Osteoblast (primary cell): ENCODE results near the gene FAM149A. TPM values are rescaled to one million over a fixed set of nuclear protein-coding genes. Genes with fewer than 3 reads are reported as not detected.

ENCODE experiments used
- DNase-seq: peaks from one replicate; pipeline ENCODE4 v3.0.0; 2011; ENCODE audit warnings: low spot score, mixed read lengths; ENCODE audit not compliant: insufficient read length; ENCODE audit errors: missing footprints
- H2AFZ ChIP-seq: 2 replicates; pipeline ENCODE4 v1.6.0; 2011; ENCODE audit warnings: mild to moderate bottlenecking, low read length
- H3K27ac ChIP-seq: 2 replicates; pipeline ENCODE4 v1.5.1; 2011; ENCODE audit warnings: mild to moderate bottlenecking, low read depth, low read length, moderate library complexity
- H3K27me3 ChIP-seq: 2 replicates; pipeline ENCODE4 v1.6.0; 2012; ENCODE audit warnings: mild to moderate bottlenecking, control low read depth, inconsistent platforms, low read length, moderate library complexity; ENCODE audit not compliant: insufficient read depth
- H3K36me3 ChIP-seq: 2 replicates; pipeline ENCODE4 v1.5.1; 2011; ENCODE audit warnings: mild to moderate bottlenecking, low read length, control low read depth, moderate library complexity; ENCODE audit not compliant: insufficient read depth
- H3K4me1 ChIP-seq: 2 replicates; pipeline ENCODE4 v1.5.1; 2011; ENCODE audit warnings: mild to moderate bottlenecking, low read length, control low read depth, moderate library complexity; ENCODE audit not compliant: insufficient read depth
- H3K4me2 ChIP-seq: 2 replicates; pipeline ENCODE4 v1.6.0; 2011; ENCODE audit warnings: mild to moderate bottlenecking, low read length; ENCODE audit not compliant: insufficient read depth
- H3K4me3 ChIP-seq: fragments of 200-600 bp; sonication (generic); 3 replicates; pipeline ENCODE4 v1.5.1; 2012; ENCODE audit warnings: mild to moderate bottlenecking, low read length, inconsistent platforms; ENCODE audit not compliant: insufficient read depth
- H3K79me2 ChIP-seq: 2 replicates; pipeline ENCODE4 v1.6.0; 2012; ENCODE audit warnings: mild to moderate bottlenecking, low read length, control low read depth, inconsistent platforms; ENCODE audit not compliant: insufficient read depth
- H3K9me3 ChIP-seq: 2 replicates; pipeline ENCODE4 v1.5.1; 2011; ENCODE audit warnings: low read depth, low read length, control low read depth
- H4K20me1 ChIP-seq: 2 replicates; pipeline ENCODE4 v1.6.0; 2012; ENCODE audit warnings: mild to moderate bottlenecking, low read length, control low read depth; ENCODE audit not compliant: insufficient read depth
- small RNA-seq: library from RNA; depleted of rRNA; stranded (forward); fragments of <200 nt; gene quantifications from one replicate; pipeline ENCODE3, GENCODE V24; 2012
- total RNA-seq: library from RNA; depleted of rRNA; stranded (reverse); fragments of >200 nt; gene quantifications from 2 replicates; pipeline ENCODE4 v1.2.3, GENCODE V29; 2012
- TF ChIP-seq, protein P1 (sequence below): IDR thresholded peaks from 2 replicates; pipeline ENCODE4 v1.5.1; 2011; ENCODE audit warnings: mild to moderate bottlenecking, low read depth, low read length, moderate library complexity; ENCODE audit errors: extremely low read depth

Gene FAM149A
- total RNA-seq, 1 donor, result 3.3 TPM

DNA sequence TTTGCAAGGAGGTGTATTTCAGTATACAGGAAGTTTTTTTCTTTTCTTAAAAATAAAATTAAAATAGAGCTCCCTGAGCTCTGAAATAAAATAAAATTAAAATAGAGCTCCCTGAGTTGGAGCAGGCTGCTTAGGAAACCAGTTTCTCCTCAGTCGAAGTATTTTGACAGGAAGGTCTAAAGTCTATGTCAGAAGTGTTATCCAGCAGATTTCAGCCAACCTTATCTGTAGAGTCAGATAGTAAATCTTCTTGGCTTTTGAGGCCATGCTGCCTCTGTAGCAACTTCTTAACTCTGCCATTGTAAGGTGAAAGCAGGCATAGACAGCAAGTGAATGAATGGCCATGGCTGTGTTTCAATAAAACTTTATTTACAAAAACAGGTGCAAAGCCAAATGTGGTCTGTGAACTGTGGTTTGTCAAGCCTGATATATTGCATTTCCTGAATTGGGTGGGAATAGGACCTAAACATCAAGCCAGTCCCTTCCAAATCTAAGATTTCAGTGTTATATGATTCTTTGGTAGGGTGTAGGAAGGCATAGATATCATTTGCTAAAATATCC, 113.3 kb downstream of the FAM149A start:
- H3K79me2 ChIP-seq, result no peaks in the 10 kb centered on the region
- H3K27me3 ChIP-seq, result no peaks in the 10 kb centered on the region
- DNase-seq, result no peak
- H4K20me1 ChIP-seq, result no peaks in the 10 kb centered on the region
- no peak overlapping the region for H3K4me2 ChIP-seq
- H2AFZ ChIP-seq, result no peak overlapping the region
- H3K4me3 ChIP-seq, result no peak overlapping the region
- no peaks in the 10 kb centered on the region for H3K36me3 ChIP-seq
- TF ChIP-seq, protein P1, sequence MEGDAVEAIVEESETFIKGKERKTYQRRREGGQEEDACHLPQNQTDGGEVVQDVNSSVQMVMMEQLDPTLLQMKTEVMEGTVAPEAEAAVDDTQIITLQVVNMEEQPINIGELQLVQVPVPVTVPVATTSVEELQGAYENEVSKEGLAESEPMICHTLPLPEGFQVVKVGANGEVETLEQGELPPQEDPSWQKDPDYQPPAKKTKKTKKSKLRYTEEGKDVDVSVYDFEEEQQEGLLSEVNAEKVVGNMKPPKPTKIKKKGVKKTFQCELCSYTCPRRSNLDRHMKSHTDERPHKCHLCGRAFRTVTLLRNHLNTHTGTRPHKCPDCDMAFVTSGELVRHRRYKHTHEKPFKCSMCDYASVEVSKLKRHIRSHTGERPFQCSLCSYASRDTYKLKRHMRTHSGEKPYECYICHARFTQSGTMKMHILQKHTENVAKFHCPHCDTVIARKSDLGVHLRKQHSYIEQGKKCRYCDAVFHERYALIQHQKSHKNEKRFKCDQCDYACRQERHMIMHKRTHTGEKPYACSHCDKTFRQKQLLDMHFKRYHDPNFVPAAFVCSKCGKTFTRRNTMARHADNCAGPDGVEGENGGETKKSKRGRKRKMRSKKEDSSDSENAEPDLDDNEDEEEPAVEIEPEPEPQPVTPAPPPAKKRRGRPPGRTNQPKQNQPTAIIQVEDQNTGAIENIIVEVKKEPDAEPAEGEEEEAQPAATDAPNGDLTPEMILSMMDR, result no peak
- no peaks in the 10 kb centered on the region for H3K9me3 ChIP-seq
- H3K4me1 ChIP-seq, result no peaks in the 10 kb centered on the region
- no peak overlapping the region for H3K27ac ChIP-seq

DNA sequence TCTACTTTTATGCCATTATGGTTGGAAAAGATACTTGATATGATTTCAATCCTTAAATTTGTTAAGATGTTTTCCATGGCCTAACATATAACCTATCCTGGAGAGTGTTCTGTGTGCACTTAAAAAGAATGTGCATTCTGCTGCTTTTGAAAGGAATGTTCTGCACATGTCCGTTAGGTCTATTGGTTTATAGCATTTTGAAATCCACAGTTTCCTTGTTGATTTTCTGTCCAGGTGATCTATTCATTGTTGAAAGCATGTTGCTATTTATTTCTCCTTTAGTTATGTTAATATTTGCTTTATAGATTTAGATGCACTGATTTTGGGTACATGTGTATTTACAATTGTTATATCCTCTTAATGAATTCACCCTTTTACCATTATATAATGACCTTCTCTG, 117.1 kb downstream of the FAM149A start:
- DNase-seq, result no peak
- Histone ChIP-seq H2AFZ (no peak overlapping the region), H3K36me3 (no peaks in the 10 kb centered on the region), H3K79me2 (no peaks in the 10 kb centered on the region), H3K4me1 (no peaks in the 10 kb centered on the region), H3K9me3 (no peaks in the 10 kb centered on the region), H3K4me3 (no peak overlapping the region), H3K27me3 (no peaks in the 10 kb centered on the region), H3K4me2 (no peak overlapping the region), H3K27ac (no peak overlapping the region), H4K20me1 (no peaks in the 10 kb centered on the region)
- TF ChIP-seq, protein P1, result no peak

Small RNA genes lying within 50 kb of the gene (small RNA-seq; reads per million reads assigned to genes)
- not detected for gene RF00322

Other genes with a start within 250 kb of the FAM149A start
- 8.0 and 8.8 TPM in 2 replicates for gene TLR3, start 35.5 kb upstream of the FAM149A start, total RNA-seq
- gene CYP4V2, start 86.9 kb downstream of the FAM149A start, total RNA-seq, result 29.0 and 41.8 TPM in 2 replicates
- under 0.01 TPM in 1 of 2 replicates, not detected in the other for gene KLKB1, start 122.8 kb downstream of the FAM149A start, total RNA-seq
- gene F11, start 161.5 kb downstream of the FAM149A start, total RNA-seq, result not detected in 2 replicates